DND-41 (cell line): ENCODE results near the gene PPP4R1.

Source experiments
- ATAC-seq: fragments of 200-7000 bp; cut with Tn5 transposase; 3 replicates; pipeline ENCODE4 v1.9.1; 2021; ENCODE audit warnings: low read depth; ENCODE audit not compliant: insufficient read depth
- DNase-seq: peaks from one replicate; pipeline ENCODE4 v3.0.0-alpha.2; 2020
- H2AFZ ChIP-seq: 2 replicates; pipeline ENCODE4 v1.6.0; 2012; ENCODE audit warnings: low read depth, low read length
- H3K27ac ChIP-seq: 2 replicates; pipeline ENCODE4 v1.5.1; 2012; ENCODE audit warnings: low read length, inconsistent platforms
- H3K27me3 ChIP-seq: fragments of 200-600 bp; sonication (generic); 2 replicates; pipeline ENCODE4 v1.6.0; 2012; ENCODE audit warnings: low read length, mild to moderate bottlenecking, inconsistent platforms; ENCODE audit not compliant: insufficient read depth, poor library complexity
- H3K36me3 ChIP-seq: 2 replicates; pipeline ENCODE4 v1.5.1; 2012; ENCODE audit warnings: low read length, inconsistent platforms; ENCODE audit not compliant: insufficient read depth
- H3K4me1 ChIP-seq: 2 replicates; pipeline ENCODE4 v1.5.1; 2012; ENCODE audit warnings: mild to moderate bottlenecking, low read length; ENCODE audit not compliant: insufficient read depth
- H3K4me2 ChIP-seq: 2 replicates; pipeline ENCODE4 v1.6.0; 2012; ENCODE audit warnings: mild to moderate bottlenecking, moderate library complexity, low read length, inconsistent platforms; ENCODE audit not compliant: insufficient read depth
- H3K4me3 ChIP-seq, 2 experiments: fragments of 200-600 bp in 1 of 2; shearing (Covaris generic) in 1 of 2; 2 replicates each; pipeline ENCODE4 v1.5.1; 2012 to 2016; ENCODE audit warnings: inconsistent platforms in 2 of 2, low read length in 2 of 2, mild to moderate bottlenecking in 2 of 2, low read depth in 1 of 2, moderate library complexity in 1 of 2
- H3K79me2 ChIP-seq: 2 replicates; pipeline ENCODE4 v1.6.0; 2012; ENCODE audit warnings: low read length, inconsistent platforms; ENCODE audit not compliant: insufficient read depth
- H3K9ac ChIP-seq: 2 replicates; pipeline ENCODE4 v1.6.0; 2012; ENCODE audit warnings: low read depth, mild to moderate bottlenecking, inconsistent platforms, low read length, moderate library complexity
- H3K9me3 ChIP-seq: 2 replicates; pipeline ENCODE4 v1.5.1; 2012; ENCODE audit warnings: low read length, moderate library complexity, mild to moderate bottlenecking, inconsistent platforms; ENCODE audit not compliant: insufficient read depth, severe bottlenecking
- H4K20me1 ChIP-seq: 2 replicates; pipeline ENCODE4 v1.6.0; 2012; ENCODE audit warnings: low read length; ENCODE audit not compliant: insufficient read depth
- EZH2 ChIP-seq: IDR thresholded peaks from 3 replicates; pipeline ENCODE4 v1.6.1; 2012; ENCODE audit warnings: borderline replicate concordance, low read depth, mild to moderate bottlenecking, moderate library complexity, low read length, inconsistent platforms; ENCODE audit not compliant: severe bottlenecking
- TF ChIP-seq, protein P1 (sequence below): IDR thresholded peaks from 2 replicates; pipeline ENCODE4 v1.5.1; 2012; ENCODE audit warnings: borderline replicate concordance, low read length, moderate library complexity, mild to moderate bottlenecking; ENCODE audit not compliant: poor library complexity, severe bottlenecking; ENCODE audit errors: extremely low read depth

Gene PPP4R1

GRCh38 chr18:9557250-9557943 lies 57.0 kb downstream of the PPP4R1 start:
- TF ChIP-seq, protein P1, sequence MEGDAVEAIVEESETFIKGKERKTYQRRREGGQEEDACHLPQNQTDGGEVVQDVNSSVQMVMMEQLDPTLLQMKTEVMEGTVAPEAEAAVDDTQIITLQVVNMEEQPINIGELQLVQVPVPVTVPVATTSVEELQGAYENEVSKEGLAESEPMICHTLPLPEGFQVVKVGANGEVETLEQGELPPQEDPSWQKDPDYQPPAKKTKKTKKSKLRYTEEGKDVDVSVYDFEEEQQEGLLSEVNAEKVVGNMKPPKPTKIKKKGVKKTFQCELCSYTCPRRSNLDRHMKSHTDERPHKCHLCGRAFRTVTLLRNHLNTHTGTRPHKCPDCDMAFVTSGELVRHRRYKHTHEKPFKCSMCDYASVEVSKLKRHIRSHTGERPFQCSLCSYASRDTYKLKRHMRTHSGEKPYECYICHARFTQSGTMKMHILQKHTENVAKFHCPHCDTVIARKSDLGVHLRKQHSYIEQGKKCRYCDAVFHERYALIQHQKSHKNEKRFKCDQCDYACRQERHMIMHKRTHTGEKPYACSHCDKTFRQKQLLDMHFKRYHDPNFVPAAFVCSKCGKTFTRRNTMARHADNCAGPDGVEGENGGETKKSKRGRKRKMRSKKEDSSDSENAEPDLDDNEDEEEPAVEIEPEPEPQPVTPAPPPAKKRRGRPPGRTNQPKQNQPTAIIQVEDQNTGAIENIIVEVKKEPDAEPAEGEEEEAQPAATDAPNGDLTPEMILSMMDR = no peak
- no peak for TF ChIP-seq EZH2
- Histone ChIP-seq H3K79me2 (no peaks in the 10 kb centered on the region), H4K20me1 (no peaks in the 10 kb centered on the region), H3K36me3 (peaks cover 91% of the 10 kb centered on the region), H3K4me1 (no peaks in the 10 kb centered on the region), H3K27me3 (no peaks in the 10 kb centered on the region), H3K27ac (no peak overlapping the region), H3K9ac (no peak overlapping the region), H2AFZ (no peak overlapping the region), H3K4me2 (no peak overlapping the region), H3K4me3 (no peak overlapping the region), H3K9me3 (no peaks in the 10 kb centered on the region)
- DNase-seq (no peak), ATAC-seq (no peak)

DNA sequence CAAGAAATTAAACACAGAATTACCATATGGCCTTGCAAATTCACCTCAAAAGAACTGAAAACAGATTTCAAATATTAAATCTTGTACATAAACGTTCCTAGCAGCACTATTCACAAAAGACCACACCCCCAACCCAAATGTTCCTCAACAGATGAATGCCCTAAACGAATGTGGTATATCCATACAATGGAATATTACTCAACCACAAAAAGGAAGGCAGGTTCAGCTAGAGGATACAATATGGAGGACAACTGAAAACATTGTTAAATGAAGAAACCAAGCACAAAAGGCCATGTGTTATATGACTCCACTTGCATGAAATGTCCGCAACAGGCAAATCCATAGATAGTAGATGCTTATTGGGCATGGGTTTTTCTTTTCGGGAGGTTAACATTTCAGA lies 61.7 kb downstream of the PPP4R1 start:
- H3K9me3 ChIP-seq = no peaks in the 10 kb centered on the region
- H3K9ac ChIP-seq = no peak overlapping the region
- ATAC-seq = no peak
- H3K4me1 ChIP-seq = no peaks in the 10 kb centered on the region
- no peak overlapping the region for H3K4me3 ChIP-seq
- H3K27me3 ChIP-seq = no peaks in the 10 kb centered on the region
- TF ChIP-seq, protein P1 = no peak
- no peak for TF ChIP-seq EZH2
- H3K4me2 ChIP-seq = no peak overlapping the region
- H2AFZ ChIP-seq = no peak overlapping the region
- H3K36me3 ChIP-seq = peaks cover 92% of the 10 kb centered on the region
- DNase-seq = no peak
- H3K79me2 ChIP-seq = no peaks in the 10 kb centered on the region
- no peak overlapping the region for H3K27ac ChIP-seq
- H4K20me1 ChIP-seq = peaks cover 11% of the 10 kb centered on the region

- ATAC-seq = no peak
- H3K4me1 ChIP-seq = no peaks in the 10 kb centered on the region
- no peaks in the 10 kb centered on the region for H3K9me3 ChIP-seq
- peaks cover 92% of the 10 kb centered on the region for H3K36me3 ChIP-seq
- DNase-seq = no peak
- no peaks in the 10 kb centered on the region for H3K79me2 ChIP-seq
- H3K9ac ChIP-seq = no peak overlapping the region
- no peak for TF ChIP-seq EZH2
- TF ChIP-seq, protein P1 = no peak
- H3K27ac ChIP-seq = no peak overlapping the region
- H2AFZ ChIP-seq = no peak overlapping the region
- no peak overlapping the region for H3K4me2 ChIP-seq
- no peaks in the 10 kb centered on the region for H3K27me3 ChIP-seq
- H3K4me3 ChIP-seq = no peak overlapping the region
- H4K20me1 ChIP-seq = peaks cover 13% of the 10 kb centered on the region
These were observed 62.2 kb downstream of the PPP4R1 start for GRCh38 chr18:9552191-9552590.
